GM21367 (cell line): ENCODE results near the gene INPP5A.

Experiments
- ATAC-seq: cut with Tn5 transposase; IDR thresholded peaks from one replicate; pipeline ENCODE4 v1.9.1; 2021; ENCODE audit not compliant: unreplicated experiment

The INPP5A gene

GRCh38 chr10:132517951-132518521, 19.6 kb upstream of the INPP5A start:
- ATAC-seq, result no peak

GRCh38 chr10:132518572-132519381, 18.8 kb upstream of the INPP5A start:
- no peak for ATAC-seq

GRCh38 chr10:132519382-132520176, 18.0 kb upstream of the INPP5A start:
- no peak for ATAC-seq

- no peak for ATAC-seq
These were observed 17.3 kb upstream of the INPP5A start for GRCh38 chr10:132520177-132520811.

- ATAC-seq, result no peak
These were observed 16.5 kb upstream of the INPP5A start for GRCh38 chr10:132521041-132521465.

- no peak for ATAC-seq
These were observed 16.0 kb upstream of the INPP5A start for GRCh38 chr10:132521466-132522102.

- no peak for ATAC-seq
These were observed 14.8 kb upstream of the INPP5A start for GRCh38 chr10:132522521-132523411.

- ATAC-seq, result no peak
These were observed 13.8 kb upstream of the INPP5A start for GRCh38 chr10:132523561-132524442.

- ATAC-seq, result no peak
These were observed 12.9 kb upstream of the INPP5A start for GRCh38 chr10:132524443-132525285.

GRCh38 chr10:132526676-132527075, 10.9 kb upstream of the INPP5A start:
- no peak for ATAC-seq

GRCh38 chr10:132527339-132528063, 10.1 kb upstream of the INPP5A start:
- no peak for ATAC-seq

GRCh38 chr10:132528064-132528691, 9.4 kb upstream of the INPP5A start:
- no peak for ATAC-seq

- no peak for ATAC-seq
These were observed 5.4 kb upstream of the INPP5A start for GRCh38 chr10:132532179-132532578.

GRCh38 chr10:132532749-132533560, 4.6 kb upstream of the INPP5A start:
- ATAC-seq, result no peak

- no peak for ATAC-seq
These were observed 3.9 kb upstream of the INPP5A start for GRCh38 chr10:132533571-132534260.
